Fibroblast of pulmonary artery (primary cell): Measurements from ENCODE around the gene ORC2.
A peak's percentile ranks its signal among the peaks of the same experiment; 100 is the strongest.

Experiments
- DNase-seq: peaks from one replicate; pipeline ENCODE4 v3.0.0-alpha.2; 2010; ENCODE audit warnings: low read depth
- H3K4me3 ChIP-seq: replicated peaks from 2 replicates; pipeline ENCODE4 v1.5.1; 2011; ENCODE audit warnings: low read depth, mild to moderate bottlenecking, control low read depth, low read length, moderate library complexity
- CTCF ChIP-seq: IDR thresholded peaks from 2 replicates; pipeline ENCODE4 v1.5.1; 2011; ENCODE audit warnings: mild to moderate bottlenecking, control low read depth, low read length, inconsistent platforms; ENCODE audit errors: missing control alignments

The ORC2 gene

GRCh38 chr2:200962811-200963123 is 693 bp downstream of the ORC2 start:
- no peak for TF ChIP-seq CTCF
- H3K4me3 ChIP-seq, result peak overlapping the region; percentile 95
- no peak for DNase-seq

- TF ChIP-seq CTCF, result no peak
- peak; percentile 37 for DNase-seq
- H3K4me3 ChIP-seq, result no peak overlapping the region
Measured at GRCh38 chr2:200961674-200962073, 1.8 kb downstream of the ORC2 start.

DNA sequence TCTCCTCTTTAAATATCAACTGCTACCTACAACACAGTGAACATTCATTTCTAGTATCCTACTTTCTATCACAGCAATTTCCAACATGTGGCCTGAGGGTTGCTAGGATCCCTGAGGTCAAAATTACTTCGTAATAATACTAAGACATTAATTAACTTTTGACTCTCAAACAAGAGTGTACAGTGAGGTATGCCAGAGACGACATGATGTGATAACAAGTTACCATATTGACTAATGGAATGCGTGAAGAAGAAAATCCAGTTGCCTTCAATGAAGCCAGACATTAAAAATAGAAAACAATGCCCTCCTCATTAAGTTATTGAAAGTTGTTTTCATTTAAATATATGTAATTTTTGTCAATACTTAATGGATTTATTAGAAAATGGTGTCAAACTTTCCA is 13.1 kb downstream of the ORC2 start:
- no peak for TF ChIP-seq CTCF
- DNase-seq, result no peak
- H3K4me3 ChIP-seq, result no peak overlapping the region

- TF ChIP-seq CTCF, result no peak
- no peak overlapping the region for H3K4me3 ChIP-seq
- DNase-seq, result no peak
Measured at GRCh38 chr2:200945395-200945729, 18.1 kb downstream of the ORC2 start.

- no peak overlapping the region for H3K4me3 ChIP-seq
- TF ChIP-seq CTCF, result no peak
- peak; percentile 86 for DNase-seq
Measured at GRCh38 chr2:200944467-200945394, 18.7 kb downstream of the ORC2 start.

- DNase-seq, result no peak
- TF ChIP-seq CTCF, result no peak
Measured at GRCh38 chr2:200943527-200944105, 19.8 kb downstream of the ORC2 start.

DNA sequence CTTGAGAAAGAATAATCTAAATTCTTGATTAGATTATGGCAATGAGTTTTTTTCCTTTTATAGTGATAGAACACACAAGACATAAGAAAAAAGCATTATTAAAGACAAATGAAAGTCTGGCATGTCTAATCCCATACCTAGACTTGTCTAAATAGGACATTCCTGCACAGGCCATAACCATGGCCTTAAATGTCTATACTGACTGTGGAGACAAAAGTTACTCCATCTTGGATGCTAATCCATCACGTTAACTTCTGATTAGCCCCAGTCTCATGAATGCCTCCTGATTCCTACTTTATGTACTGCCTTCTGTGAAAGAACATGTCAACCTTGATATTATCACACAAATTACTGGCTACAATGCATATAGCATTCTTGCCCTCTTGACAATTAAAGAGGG is 23.6 kb downstream of the ORC2 start:
- DNase-seq, result no peak
- no peak overlapping the region for H3K4me3 ChIP-seq
- TF ChIP-seq CTCF, result no peak

More at GRCh38 chr2:200943527-200944105, 19.8 kb downstream of the ORC2 start:
- H3K4me3 ChIP-seq, result no peak overlapping the region
